Measurements from ENCODE around the gene LRRC3. TPM values are rescaled to one million over a fixed set of nuclear protein-coding genes. Genes with fewer than 3 reads are reported as not detected.

Gene LRRC3
- total RNA-seq, 1 donor from 2014 or later: 1.7 TPM

DNA sequence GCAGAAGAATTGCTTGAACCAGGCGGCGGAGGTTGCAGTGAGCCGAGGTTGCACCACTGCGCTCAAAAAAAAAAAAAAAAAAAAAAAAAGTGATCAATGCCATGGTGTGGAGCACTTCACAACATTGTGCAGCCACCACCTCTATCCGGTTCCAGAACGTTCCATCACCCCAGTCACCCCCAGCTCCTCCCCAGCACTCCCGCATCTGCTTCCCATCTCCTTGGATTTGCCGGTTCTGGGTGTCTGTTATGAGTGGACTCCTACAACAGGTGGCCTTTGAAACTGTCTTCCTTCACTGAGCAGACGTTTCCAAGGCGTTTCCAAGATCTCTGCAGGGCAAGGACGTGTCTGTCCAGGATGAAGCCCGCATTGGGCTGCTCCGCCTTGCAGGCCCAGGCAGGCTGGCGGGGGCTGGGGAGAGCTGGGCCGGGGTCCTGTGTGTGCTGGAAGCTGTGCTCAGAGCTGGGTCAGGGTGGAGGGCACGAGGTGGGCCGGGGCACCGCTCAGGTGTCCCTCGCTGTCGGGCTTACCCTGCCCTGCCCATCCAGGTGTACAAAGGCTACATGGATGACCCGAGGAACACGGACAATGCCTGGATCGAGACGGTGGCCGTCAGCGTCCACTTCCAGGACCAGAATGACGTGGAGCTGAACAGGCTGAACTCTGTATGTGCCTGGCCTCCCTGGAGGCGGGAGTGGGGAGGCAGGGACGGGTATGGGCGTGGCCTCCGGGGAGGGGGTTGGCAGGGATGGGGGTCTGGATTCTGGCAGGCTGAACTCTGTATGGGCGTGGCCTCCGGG, 14.9 kb upstream of the LRRC3 start:
- no peak for DNase-seq

DNA sequence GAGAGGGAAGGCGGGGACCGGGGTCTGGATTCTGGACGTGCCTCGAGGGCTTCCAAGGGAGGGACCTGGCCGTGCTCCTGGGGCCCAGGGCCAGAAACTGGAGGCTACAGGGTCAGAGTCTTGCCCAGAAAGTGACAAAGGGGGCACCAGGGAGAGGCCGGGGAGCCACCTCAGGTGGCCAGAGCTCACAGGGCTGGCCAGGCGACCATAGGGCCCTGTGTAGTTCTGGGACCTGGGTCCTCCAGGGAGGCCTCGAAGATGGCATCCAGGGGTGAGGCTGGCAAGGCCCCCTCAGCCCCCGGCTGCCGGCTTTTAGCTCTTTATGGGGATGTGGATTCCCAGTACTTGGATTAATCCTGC, 14.3 kb upstream of the LRRC3 start:
- DNase-seq: no peak

DNA sequence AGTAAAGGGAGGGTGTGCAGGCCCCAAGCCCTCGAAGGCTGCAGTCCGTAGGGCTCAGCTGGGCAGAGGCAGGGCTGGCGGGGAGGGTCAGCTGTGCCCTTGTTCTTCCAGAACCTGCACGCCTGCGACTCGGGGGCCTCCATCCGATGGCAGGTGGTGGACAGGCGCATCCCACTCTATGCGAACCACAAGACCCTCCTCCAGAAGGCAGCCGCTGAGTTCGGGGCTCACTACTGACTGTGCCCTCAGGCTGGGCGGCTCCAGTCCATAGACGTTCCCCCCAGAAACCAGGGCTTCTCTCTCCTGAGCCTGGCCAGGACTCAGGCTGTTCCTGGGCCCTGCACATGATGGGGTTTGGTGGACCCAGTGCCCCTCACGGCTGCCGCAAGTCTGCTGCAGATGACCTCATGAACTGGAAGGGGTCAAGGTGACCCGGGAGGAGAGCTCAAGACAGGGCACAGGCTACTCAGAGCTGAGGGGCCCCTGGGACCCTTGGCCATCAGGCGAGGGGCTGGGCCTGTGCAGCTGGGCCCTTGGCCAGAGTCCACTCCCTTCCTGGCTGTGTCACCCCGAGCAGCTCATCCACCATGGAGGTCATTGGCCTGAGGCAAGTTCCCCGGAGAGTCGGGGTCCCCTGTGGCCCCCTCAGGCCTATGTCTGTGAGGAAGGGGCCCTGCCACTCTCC, 13.6 kb upstream of the LRRC3 start:
- no peak for DNase-seq

DNA sequence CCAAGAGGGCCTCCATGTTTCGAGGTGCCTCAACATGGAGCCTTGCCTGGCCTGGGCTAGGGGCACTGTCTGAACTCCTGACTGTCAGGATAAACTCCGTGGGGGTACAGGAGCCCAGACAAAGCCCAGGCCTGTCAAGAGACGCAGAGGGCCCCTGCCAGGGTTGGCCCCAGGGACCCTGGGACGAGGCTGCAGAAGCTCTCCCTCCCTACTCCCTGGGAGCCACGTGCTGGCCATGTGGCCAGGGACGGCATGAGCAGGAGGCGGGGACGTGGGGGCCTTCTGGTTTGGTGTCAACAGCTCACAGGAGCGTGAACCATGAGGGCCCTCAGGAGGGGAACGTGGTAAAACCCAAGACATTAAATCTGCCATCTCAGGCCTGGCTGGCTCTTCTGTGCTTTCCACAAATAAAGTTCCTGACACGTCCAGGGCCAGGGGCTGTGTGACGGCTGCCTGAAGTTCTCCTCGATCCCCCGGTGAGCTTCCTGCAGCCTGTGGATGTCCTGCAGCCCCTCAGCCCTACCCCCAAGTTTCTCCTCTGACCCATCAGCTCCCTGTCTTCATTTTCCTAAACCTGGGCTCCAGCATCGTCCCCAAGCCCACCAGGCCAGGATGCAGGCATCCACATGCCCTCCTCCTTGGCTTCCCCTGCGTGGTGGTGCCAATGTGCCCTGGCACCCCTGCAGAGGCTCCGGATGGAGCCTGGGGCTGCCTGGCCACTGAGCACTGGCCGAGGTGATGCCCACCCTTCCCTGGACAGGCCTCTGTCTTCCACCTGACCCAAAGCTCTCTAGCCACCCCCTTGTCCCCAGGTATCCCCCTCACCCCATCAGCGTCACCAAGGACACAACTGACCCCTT, 12.8 kb upstream of the LRRC3 start:
- no peak for DNase-seq

DNA sequence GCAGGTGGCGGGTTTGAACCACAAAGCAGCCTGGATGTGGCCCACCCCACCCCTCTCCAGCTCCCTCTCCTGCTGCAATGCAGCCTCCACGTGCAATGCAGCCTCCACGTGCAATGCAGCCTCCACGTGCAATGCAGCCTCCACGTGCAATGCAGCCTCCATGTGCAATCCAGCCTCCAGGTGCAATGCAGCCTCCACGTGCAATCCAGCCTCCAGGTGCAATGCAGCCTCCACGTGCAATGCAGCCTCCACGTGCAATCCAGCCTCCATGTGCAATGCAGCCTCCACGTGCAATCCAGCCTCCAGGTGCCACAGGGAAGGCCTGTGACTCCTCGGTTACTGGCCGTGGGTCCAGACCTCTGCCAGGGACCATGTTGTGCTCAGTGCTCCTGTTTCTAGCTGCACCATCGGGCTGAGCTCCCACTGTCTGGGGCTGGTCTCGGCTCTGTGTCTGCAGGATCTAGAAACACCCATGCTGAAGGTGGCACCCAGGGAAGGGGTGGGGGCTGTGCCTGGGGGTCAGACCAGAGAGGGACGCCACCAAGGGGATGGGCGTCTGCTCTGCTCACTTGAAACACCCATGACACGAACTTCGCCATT, 11.9 kb upstream of the LRRC3 start:
- no peak for DNase-seq

DNA sequence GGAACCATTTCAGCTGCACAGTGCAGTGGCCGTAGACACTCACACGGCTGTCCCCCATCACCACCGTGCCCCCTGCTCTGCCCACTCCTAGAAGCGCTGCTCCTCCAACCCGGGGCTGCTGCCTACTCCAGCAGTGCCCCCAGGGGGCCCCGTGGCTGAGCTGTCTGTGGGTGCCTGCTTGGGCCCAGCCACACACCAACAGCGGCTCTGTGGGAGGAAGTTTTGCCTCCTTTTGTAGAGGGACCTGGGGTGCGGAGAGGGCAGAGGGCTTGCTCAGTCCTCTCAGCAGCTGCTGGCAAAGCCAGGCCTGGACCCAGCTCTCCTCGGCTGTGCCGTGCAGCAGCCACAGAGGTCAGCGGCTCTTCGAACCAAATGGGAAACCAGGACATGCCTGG, 11.4 kb upstream of the LRRC3 start:
- no peak for DNase-seq

DNA sequence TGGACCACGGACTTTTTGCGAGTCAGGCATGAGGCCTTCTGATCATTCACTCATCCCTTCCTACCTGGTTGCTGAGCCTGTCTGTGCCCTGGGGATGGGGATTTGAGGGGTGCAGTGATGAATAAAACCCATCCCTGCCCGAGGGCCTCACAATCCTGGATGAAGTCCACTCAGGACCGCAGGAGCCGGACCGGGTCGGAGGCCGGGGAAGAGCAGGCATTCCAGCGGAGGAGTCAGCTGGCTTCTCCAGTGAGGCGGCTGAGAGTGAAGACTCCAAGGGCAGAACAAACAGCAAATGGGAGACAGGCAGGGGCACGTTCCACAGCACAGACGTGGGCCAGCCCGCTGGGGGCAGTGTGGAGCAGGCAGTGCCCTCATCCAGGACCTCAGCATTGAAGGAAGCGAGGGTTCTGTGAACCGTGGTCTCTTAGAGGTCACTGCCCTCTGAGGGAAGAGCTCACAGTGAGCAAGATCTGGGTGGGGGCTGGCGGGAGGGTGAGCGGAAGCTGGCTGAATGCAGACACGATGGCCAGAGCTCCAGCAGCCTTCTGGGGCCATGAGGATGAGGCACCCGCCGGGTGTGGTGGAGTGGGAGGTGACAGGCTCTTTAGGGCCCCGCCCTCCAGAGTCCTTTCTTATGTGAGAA, 10.9 kb upstream of the LRRC3 start:
- DNase-seq: no peak

DNA sequence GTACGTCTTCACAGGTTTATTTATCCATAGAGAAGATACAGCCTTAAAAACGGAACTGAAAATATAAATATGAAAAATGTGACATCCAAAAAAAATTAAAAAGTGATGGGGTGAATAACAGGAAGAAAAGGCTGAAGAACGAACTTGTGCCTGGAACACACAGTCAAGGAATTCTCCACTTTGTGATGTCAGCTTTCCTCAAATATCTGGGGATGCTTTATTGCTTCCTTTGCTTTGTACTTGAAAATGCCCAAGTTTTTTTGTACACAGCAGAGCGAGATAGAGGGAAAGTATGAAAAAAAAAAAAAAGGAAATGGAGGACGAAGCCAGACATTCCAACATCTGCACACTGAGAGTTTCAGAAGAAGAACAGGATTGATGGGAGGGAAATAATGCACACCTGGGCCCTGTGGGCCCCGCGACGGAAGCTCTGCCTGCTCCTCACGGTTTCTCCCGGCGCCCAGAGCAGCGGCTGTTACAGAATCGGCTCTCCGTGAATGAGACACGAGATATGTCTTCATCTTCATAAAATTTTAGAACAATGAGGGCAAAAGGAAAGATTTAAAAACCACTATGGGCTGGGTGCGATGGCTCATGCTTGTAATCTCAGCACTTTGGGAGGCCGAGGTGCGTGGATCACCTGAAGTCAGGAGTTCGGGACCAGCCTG, 10.0 kb upstream of the LRRC3 start:
- DNase-seq: no peak

DNA sequence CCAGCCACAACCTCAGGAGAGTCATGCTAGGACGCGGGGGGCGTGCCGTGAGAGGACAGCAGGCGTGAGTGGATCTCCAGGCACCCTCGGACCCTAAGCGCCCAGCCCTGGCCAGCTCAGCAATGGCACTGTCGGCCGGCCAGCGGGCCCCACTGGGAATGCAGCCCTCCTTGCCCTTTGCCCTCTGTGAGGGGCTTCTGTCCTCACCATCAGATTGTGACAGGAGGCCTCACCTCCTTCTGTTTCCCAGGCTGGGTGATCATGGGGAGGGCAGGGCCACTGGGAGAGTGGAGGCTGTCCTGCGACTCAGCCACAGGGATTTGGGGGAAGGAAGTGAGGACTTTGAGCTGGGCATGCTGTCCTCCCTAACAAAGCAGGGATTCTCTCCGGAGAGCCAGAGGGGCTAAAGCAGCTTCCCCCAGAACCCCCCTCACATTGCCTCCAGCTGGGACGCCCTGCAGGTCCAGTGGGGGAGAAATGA, 6.6 kb upstream of the LRRC3 start:
- no peak for DNase-seq

DNA sequence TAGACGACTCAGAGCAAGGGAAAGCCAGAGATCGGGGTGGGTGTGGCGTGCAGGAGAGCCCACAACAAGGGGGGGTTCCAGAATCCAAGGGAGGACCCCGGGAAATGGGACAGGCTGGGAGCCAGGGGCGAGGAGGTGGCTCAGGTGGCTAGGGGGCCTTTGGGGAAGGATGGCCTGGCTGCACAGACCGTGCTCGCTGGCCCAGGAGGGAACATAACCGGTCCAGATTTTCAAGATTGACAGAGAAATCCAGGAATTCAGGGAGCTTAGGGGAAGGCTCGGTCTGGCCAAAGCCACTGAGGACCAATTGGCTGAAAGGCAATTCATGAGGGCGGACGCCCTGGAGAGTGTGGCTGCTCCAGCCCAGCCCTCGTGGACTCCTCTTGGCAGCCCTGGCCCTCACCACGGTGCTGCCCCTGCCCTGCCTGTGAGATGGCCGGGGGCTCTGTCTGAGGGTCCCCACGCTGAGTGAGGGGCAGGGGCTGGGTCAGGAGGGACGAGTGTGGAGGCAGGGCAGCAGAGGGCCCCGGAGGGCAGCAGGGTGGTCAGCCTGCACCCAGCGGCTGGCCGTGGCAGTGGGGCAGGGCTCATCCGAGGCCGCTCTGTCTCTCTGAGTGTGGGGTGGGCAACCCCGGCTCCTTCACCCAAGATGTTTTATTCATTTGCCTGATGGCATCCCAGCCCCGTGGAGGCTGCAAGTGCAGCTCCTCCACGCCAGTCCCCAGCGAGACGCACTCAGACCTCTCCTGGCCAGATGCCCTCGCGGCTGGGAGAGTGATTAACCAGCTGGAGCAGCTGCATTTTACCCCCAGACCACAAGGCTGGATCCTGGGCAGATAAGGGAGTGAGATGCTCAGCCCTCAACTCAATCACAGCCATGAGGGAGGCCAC, 5.6 kb upstream of the LRRC3 start:
- DNase-seq: no peak

DNA sequence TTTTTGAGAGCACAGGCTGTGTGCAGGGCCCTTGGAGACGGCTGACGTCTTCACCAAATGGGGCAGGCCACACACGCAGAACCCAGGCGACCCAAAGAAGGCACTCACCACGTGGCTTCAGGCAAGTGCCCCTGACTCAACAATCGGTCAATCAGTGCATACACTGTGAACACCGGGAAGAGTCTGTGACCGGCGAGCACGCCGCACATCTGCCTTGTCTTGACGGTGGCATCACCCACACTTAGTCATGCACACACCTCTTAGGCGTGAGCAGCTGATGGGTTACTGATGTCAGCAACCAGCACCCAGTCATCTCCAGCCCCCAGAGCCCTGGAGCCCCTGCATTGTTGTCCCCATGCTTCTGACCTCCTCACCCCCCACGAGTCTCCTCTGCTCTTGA, 4.9 kb upstream of the LRRC3 start:
- DNase-seq: no peak

DNA sequence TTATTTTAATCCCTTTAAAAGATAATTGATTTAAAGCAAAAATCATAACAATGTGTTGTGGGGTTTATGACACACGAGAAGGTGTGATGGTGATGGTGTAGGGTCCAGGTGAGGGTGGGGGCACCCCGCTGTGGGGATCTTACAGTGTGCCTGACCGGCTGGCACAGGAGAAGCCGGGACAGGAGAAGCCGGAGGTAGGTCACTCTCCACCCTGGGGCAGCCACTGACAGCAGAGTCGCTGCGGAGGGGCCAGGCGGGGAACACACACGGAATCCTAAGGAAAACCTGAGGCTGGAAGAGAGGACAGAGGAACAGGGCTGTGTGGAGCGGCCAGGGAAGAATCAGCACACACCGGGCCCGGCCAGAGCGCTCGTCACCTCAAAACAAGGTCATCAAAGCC, 4.3 kb upstream of the LRRC3 start:
- no peak for DNase-seq

DNA sequence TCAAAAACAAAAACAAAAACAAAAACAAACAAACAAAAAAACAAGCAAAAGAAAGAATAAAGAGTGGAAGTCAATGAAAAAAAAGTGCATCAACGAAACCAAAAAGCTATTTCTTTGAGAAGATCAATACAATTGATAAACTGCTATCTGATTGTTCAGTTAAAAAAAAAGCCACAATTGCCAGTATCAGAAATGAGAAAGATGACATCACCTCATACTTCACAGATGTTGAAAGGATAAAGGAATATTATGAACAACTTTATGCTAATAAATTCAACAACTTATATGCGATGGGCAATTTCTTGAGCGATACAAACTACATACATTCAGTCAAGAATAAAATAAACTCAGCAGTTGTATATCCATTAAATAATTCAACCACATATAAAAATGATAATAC, 2.2 kb upstream of the LRRC3 start:
- DNase-seq: no peak

DNA sequence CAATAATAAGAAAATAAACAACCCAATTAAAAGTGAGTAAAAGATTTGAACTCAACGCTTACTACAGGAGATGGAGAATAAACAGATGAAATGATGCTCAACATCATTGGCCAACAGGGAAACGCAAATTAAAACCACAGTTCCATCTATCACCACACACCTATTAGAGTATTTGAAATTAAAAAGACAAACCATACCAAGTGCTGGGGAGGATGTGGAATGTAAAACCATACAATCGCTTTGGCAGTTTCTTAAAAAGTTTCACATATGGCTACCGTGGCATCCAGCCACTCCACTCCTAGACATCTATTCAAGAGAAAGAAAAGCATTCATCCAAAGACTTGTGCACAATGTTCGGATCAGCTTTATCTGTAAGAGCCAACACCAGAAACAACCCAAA, 1.3 kb upstream of the LRRC3 start:
- no peak for DNase-seq

DNA sequence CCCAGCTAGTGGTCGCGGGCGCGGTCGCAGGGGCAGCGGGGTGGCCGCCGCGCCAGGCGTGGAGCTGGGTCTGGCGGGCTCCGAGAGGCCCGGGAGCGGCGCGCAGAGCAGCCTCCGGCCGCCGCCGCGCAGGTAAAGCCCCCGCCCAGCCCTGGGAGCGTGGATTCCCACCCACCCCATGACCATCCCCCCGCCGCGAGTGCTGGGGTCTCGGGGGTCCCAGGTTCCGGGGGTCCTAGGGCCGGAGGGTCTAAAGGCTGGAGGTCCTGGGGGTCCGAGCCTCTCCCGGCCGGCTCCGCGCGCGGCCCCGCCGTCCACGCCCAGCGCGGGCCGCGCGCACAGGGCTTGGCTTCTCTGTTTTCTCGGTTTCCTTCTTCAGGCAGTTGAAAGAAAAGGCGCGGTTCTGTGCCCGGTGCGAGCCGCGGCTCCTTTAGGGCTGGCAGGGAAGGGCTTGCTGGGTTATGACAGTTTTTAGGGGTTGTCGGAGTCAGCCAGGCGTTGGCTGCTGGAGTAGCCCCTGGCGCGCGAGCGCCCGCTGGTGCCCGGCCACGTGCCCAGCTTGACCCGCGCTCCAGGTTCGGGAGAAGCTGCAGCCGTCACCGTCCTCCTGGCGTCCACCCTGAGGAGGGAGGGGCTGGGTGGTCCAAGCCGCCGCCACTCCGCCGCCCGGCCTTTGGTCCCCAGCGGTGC, 359 bp downstream of the LRRC3 start:
- no peak for DNase-seq

DNA sequence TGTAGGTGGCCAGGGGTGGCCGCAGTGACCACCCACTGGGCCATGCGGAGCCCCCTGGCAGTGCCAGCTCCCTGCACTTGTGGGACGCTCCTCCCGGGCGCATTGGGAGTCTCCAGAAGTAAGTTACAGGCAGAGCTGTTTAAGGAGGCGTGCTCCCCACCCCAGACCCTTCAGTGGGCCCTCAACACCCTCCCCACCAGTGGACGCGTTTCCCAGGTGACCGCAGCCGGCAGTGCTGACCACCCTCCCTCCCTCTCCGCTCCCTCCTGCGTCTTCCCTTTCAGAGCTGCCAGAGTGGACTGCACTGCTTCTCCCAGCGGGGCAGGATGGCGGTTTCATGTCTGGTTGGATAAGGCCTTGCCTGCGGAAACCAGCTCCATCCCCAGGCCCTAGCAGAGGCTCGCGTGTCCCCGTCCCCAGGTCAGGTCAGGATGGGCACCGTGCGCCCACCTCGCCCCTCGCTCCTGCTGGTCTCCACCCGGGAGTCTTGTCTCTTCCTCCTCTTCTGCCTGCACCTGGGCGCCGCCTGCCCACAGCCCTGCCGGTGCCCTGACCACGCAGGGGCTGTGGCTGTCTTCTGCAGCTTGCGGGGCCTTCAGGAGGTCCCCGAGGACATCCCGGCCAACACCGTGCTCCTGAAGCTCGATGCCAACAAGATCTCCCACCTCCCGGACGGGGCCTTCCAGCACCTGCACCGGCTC, 1.1 kb downstream of the LRRC3 start:
- no peak for DNase-seq

DNA sequence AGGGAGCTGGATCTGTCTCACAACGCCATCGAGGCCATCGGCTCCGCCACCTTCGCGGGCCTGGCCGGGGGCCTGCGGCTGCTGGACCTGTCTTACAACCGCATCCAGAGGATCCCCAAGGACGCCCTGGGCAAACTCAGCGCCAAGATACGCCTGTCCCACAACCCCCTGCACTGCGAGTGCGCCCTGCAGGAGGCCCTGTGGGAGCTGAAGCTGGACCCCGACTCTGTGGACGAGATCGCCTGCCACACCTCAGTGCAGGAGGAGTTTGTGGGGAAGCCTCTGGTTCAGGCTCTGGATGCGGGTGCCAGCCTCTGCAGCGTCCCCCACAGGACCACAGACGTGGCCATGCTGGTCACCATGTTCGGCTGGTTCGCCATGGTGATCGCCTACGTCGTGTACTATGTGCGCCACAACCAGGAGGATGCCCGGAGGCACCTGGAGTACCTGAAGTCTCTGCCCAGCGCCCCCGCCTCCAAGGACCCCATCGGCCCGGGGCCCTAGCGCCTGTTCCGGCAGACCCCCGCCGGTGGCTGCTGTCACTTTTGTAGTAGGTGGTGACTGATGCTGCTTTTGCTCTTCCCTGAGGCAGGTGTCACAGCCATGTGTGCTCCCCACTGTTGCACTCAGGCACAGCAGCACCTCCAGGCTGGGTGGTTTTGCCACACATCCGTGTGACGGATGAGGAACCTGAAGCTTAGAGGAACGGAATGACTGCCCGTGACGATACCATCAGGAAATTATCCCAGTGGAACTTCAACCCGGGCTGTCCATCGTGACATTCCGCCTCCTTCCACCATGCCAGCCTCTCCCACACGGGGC, 1.8 kb downstream of the LRRC3 start:
- DNase-seq: no peak

Measured in skin of body (tissue), 2 donors.